Left lung (tissue), 10 donors: ENCODE measurements around the gene CMTM3. TPM values are rescaled to one million over a fixed set of nuclear protein-coding genes. Genes with fewer than 3 reads are reported as not detected.
"Not testable (repeated sequence)": the region's sequence is repeated elsewhere in the genome, so short reads cannot be mapped to it uniquely, and the experiment has no call there.

ENCODE experiments used
- ATAC-seq: fragments of 200-7000 bp; cut with Tn5 transposase; one replicate; pipeline ENCODE4 v1.9.1; 2020; ENCODE audit warnings: moderate library complexity
- DNase-seq, 4 donors: peaks; one replicate each; pipeline ENCODE4 v3.0.0-alpha.2; 2013 to 2020
- H3K27ac ChIP-seq, 2 donors: fragments of 200-600 bp; sonication (generic) in 1 of 2; one replicate each; pipeline versions ENCODE4 v1.5.0 to v1.8.0; 2020 to 2021
- H3K27me3 ChIP-seq, 2 donors: fragments of 200-600 bp; sonication (generic) in 1 of 2; one replicate each; pipeline versions ENCODE4 v1.5.0 to v1.8.0; 2020 to 2021
- H3K36me3 ChIP-seq, 2 donors: fragments of 200-600 bp; sonication (generic) in 1 of 2; one replicate each; pipeline versions ENCODE4 v1.5.0 to v1.8.0; 2020 to 2021
- H3K4me1 ChIP-seq, 2 donors: fragments of 200-600 bp; one replicate each; pipeline ENCODE4 v1.8.0; 2021
- H3K4me3 ChIP-seq, 2 donors: fragments of 200-600 bp; sonication (generic) in 1 of 2; one replicate each; pipeline versions ENCODE4 v1.5.0 to v1.8.0; 2020 to 2021; ENCODE audit warnings: mild to moderate bottlenecking in 1 of 2
- H3K9me3 ChIP-seq, 2 donors: fragments of 200-600 bp; sonication (generic) in 1 of 2; one replicate each; pipeline versions ENCODE4 v1.5.0 to v1.8.0; 2020 to 2021
- intact Hi-C, 2 donors: fragments of 100-400 bp; cut with DNase I; formaldehyde crosslinking; loops; one replicate each; pipeline versions ENCODE4 v1.11.2 to v1.14.2; 2022
- polyA plus RNA-seq, 6 donors: library from polyadenylated mRNA; unstranded; fragments of 120-200 nt; gene quantifications; one replicate each; pipeline ENCODE4 v1.2.1, GENCODE V29; 2013; ENCODE audit not compliant: insufficient read length in 6 of 6
- total RNA-seq, 2 donors: library from RNA; stranded (reverse); fragmentation: NEBNext Ultra II Directional; extraction: Animal tissue kit (Norgen Biotek cat#: 25700); gene quantifications; one replicate each; pipeline ENCODE4 v1.2.1, GENCODE V29; 2021
- TF ChIP-seq, protein P1 (sequence below), 2 donors: fragments of 200-600 bp; sonication (generic) in 1 of 2; IDR thresholded peaks; one replicate each; pipeline versions ENCODE4 v1.5.0 to v1.8.0; 2021; ENCODE audit warnings: antibody characterized with exemption in 2 of 2
- donor health status: DM: no; HTN: yes; CAD: no.
- donor health status: DM: no; HTN: no; CAD: no.

CMTM3 gene
- total and polyA plus RNA-seq, 8 donors: 42.6 to 102 (median 82.9) TPM

GRCh38 chr16:66629856-66630255 is 25.4 kb downstream of the CMTM3 start:
- H3K27ac ChIP-seq: no peak overlapping the region
- H3K27me3 ChIP-seq: no peaks in the 10 kb centered on the region
- H3K4me1 ChIP-seq: no peaks in the 10 kb centered on the region
- no peak overlapping the region for H3K4me3 ChIP-seq
- intact Hi-C loops: no loop called here
- no peak for DNase-seq
- TF ChIP-seq, protein P1, sequence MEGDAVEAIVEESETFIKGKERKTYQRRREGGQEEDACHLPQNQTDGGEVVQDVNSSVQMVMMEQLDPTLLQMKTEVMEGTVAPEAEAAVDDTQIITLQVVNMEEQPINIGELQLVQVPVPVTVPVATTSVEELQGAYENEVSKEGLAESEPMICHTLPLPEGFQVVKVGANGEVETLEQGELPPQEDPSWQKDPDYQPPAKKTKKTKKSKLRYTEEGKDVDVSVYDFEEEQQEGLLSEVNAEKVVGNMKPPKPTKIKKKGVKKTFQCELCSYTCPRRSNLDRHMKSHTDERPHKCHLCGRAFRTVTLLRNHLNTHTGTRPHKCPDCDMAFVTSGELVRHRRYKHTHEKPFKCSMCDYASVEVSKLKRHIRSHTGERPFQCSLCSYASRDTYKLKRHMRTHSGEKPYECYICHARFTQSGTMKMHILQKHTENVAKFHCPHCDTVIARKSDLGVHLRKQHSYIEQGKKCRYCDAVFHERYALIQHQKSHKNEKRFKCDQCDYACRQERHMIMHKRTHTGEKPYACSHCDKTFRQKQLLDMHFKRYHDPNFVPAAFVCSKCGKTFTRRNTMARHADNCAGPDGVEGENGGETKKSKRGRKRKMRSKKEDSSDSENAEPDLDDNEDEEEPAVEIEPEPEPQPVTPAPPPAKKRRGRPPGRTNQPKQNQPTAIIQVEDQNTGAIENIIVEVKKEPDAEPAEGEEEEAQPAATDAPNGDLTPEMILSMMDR (IDR thresholded peaks at IDR 0.05): no peak
- ATAC-seq: no peak
- no peaks in the 10 kb centered on the region for H3K9me3 ChIP-seq
- peaks cover 0 to 6% of the 10 kb centered on the region in 2 donors for H3K36me3 ChIP-seq

DNA sequence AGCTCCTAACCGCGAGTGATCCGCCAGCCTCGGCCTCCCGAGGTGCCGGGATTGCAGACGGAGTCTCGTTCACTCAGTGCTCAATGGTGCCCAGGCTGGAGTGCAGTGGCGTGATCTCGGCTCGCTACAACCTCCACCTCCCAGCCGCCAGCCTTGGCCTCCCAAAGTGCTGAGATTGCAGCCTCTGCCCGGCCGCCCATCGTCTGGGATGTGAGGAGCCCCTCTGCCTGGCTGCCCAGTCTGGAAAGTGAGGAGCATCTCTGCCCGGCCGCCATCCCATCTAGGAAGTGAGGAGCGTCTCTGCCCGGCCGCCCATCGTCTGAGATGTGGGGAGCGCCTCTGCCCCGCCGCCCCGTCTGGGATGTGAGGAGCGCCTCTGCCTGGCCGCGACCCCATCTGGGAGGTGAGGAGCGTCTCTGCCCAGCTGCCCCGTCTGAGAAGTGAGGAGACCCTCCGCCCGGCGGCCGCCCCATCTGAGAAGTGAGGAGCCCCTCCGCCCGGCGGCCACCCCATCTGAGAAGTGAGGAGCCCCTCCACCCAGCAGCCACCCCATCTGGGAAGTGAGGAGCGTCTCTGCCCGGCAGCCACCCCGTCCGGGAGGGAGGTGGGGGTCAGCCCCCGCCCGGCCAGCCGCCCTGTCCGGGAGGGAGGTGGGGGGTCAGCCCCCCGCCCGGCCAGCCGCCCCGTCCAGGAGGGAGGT is 26.2 kb downstream of the CMTM3 start:
- ATAC-seq, H3K4me1 ChIP-seq, H3K27ac ChIP-seq, intact Hi-C loops, DNase-seq, H3K27me3 ChIP-seq, H3K4me3 ChIP-seq, H3K9me3 ChIP-seq: not testable (repeated sequence)
- H3K36me3 ChIP-seq: peaks cover 0 to 12% of the 10 kb centered on the region in 2 donors

DNA sequence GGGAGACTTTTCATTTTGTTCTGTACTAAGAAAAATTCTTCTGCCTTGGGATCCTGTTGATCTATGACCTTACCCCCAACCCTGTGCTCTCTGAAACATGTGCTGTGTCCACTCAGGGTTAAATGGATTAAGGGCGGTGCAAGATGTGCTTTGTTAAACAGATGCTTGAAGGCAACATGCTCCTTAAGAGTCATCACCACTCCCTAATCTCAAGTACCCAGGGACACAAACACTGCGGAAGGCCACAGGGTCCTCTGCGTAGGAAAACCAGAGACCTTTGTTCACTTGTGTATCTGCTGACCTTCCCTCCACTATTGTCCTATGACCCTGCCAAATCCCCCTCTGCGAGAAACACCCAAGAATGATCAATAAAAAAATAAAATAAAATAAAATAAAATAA is 27.1 kb downstream of the CMTM3 start:
- DNase-seq, H3K9me3 ChIP-seq, H3K4me1 ChIP-seq, H3K27me3 ChIP-seq, ATAC-seq, H3K4me3 ChIP-seq, intact Hi-C loops, H3K27ac ChIP-seq: not testable (repeated sequence)
- H3K36me3 ChIP-seq: peaks cover 0 to 20% of the 10 kb centered on the region in 2 donors

DNA sequence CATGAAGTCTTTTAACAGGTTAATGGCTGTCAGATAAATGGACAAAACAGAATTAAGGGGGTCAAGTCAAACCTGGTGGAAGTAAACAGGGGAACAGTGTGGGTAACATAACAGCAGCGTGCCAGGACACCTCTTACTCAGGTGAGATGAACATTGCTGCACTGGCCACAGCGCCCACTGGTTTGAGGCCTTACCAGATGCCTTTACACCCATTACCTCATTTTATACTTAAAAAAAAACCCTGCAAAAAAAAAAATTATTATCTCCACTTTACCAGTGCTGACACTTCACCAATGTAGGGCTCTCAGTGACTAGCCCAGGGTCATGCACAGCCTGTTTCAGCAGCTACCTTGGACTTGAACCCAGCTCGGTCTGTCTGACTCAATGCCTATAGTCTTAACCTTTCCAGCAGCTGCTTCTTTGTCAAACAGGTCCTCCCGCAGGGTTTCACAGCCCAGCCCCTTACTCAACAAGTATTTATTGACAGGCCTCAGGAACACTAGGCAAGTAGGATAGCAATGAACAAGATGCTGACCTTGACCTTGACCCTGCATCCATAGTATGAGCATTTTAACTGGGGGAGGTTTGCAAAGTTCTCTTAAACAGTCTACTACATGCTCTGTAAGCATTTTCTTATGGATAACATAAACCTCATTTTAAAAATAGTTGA is 30.2 kb downstream of the CMTM3 start:
- ATAC-seq (no peak), DNase-seq (no peak)
- Histone ChIP-seq H3K4me3 (no peak overlapping the region), H3K27ac (no peak overlapping the region), H3K9me3 (no peaks in the 10 kb centered on the region), H3K4me1 (no peaks in the 10 kb centered on the region), H3K36me3 (peaks cover 0 to 20% of the 10 kb centered on the region in 2 donors), H3K27me3 (no peaks in the 10 kb centered on the region)
- TF ChIP-seq, protein P1 (IDR thresholded peaks at IDR 0.05): no peak
- intact Hi-C loops: no loop called here

- Histone ChIP-seq H3K4me3 (no peak overlapping the region), H3K27ac (no peak overlapping the region), H3K27me3 (no peaks in the 10 kb centered on the region), H3K4me1 (no peaks in the 10 kb centered on the region), H3K36me3 (peaks cover 0 to 20% of the 10 kb centered on the region in 2 donors), H3K9me3 (no peaks in the 10 kb centered on the region)
- intact Hi-C loops: no loop called here
- ATAC-seq (no peak), DNase-seq (no peak)
- TF ChIP-seq, protein P1 (IDR thresholded peaks at IDR 0.05): no peak
Measured at GRCh38 chr16:66635406-66635805, 30.9 kb downstream of the CMTM3 start.

GRCh38 chr16:66636199-66636598 is 31.7 kb downstream of the CMTM3 start:
- intact Hi-C loops: no loop called here

More at GRCh38 chr16:66636199-66636598, 31.7 kb downstream of the CMTM3 start:
- Histone ChIP-seq H3K36me3 (peaks cover 0 to 20% of the 10 kb centered on the region in 2 donors), H3K9me3 (no peaks in the 10 kb centered on the region), H3K4me1 (no peaks in the 10 kb centered on the region), H3K4me3 (no peak overlapping the region), H3K27ac (no peak overlapping the region), H3K27me3 (no peaks in the 10 kb centered on the region)
- ATAC-seq (no peak), DNase-seq (no peak)
- TF ChIP-seq, protein P1 (IDR thresholded peaks at IDR 0.05): no peak
